PC-9 (cell line): ENCODE data around the gene STX8. TPM values are rescaled to one million over a fixed set of nuclear protein-coding genes. Genes with fewer than 3 reads are reported as not detected.
"Not testable (repeated sequence)": the region's sequence is repeated elsewhere in the genome, so short reads cannot be mapped to it uniquely, and the experiment has no call there.

Experiments
- BruUV-seq: library from RNA; stranded (reverse); fragments of 400-500 nt; replicated peaks from 2 replicates; lab custom pipeline; 2021; lab: Mats Ljungman, UMichigan
- CTCF ChIA-PET: fragments of 300-600 bp; sonication (Branson Sonifier 250); formaldehyde crosslinking; loops from one replicate; lab custom pipeline; 2022; ENCODE audit warnings: antibody characterized with exemption; lab: Charles Lee
- POLR2A ChIA-PET: fragments of 300-600 bp; sonication (Branson Sonifier 250); formaldehyde crosslinking; loops from one replicate; lab custom pipeline; 2022; ENCODE audit warnings: antibody characterized with exemption; ENCODE audit not compliant: unreplicated experiment; lab: Charles Lee
- DNase-seq, 2 experiments: peaks; one replicate each; pipeline versions ENCODE4 v3.0.0 to v3.0.0-alpha.2; 2015 to 2022; ENCODE audit warnings: mixed read lengths in 1 of 2
- H2AFZ ChIP-seq: fragments of 200-600 bp; sonication (generic); 2 replicates; pipeline ENCODE4 v1.8.1; 2017; ENCODE audit warnings: antibody characterized with exemption
- H3F3A ChIP-seq: fragments of 200-600 bp; sonication (generic); 2 replicates; pipeline ENCODE4 v1.8.1; 2017; ENCODE audit warnings: antibody characterized with exemption, mild to moderate bottlenecking, low read depth; ENCODE audit not compliant: insufficient read depth
- H3K27ac ChIP-seq: fragments of 200-600 bp; sonication (generic); 2 replicates; pipeline ENCODE4 v1.6.1; 2016; ENCODE audit warnings: mixed run types
- H3K27me3 ChIP-seq: fragments of 200-600 bp; sonication (generic); 2 replicates; pipeline ENCODE4 v1.6.1; 2016; ENCODE audit warnings: low read depth, mixed run types; ENCODE audit not compliant: insufficient read depth
- H3K36me3 ChIP-seq: fragments of 200-600 bp; sonication (generic); 2 replicates; pipeline ENCODE4 v1.6.1; 2016; ENCODE audit warnings: low read depth, mixed run types
- H3K4me1 ChIP-seq: fragments of 200-600 bp; sonication (generic); replicated peaks from 2 replicates; pipeline ENCODE4 v1.6.1; 2016; ENCODE audit warnings: mixed run types; ENCODE audit not compliant: insufficient read depth
- H3K4me2 ChIP-seq: fragments of 200-600 bp; sonication (generic); 2 replicates; pipeline ENCODE4 v1.6.1; 2017; ENCODE audit warnings: mixed run types
- H3K4me3 ChIP-seq: fragments of 200-600 bp; sonication (generic); 2 replicates; pipeline ENCODE4 v1.6.1; 2016; ENCODE audit warnings: mixed run types
- H3K79me2 ChIP-seq: fragments of 200-600 bp; sonication (generic); 2 replicates; pipeline ENCODE4 v1.6.1; 2017; ENCODE audit warnings: low read depth, mixed run types
- H3K9me2 ChIP-seq: fragments of 200-600 bp; sonication (generic); 2 replicates; pipeline ENCODE4 v1.8.1; 2017; ENCODE audit warnings: mild to moderate bottlenecking; ENCODE audit not compliant: insufficient read depth
- H3K9me3 ChIP-seq: fragments of 200-600 bp; sonication (generic); 2 replicates; pipeline ENCODE4 v1.8.1; 2016; ENCODE audit warnings: low read depth; ENCODE audit not compliant: insufficient read depth
- H4K20me1 ChIP-seq: fragments of 200-600 bp; sonication (generic); 2 replicates; pipeline ENCODE4 v1.8.1; 2017; ENCODE audit not compliant: insufficient read depth
- CTCF ChIP-seq: fragments of 200-600 bp; sonication (generic); conservative IDR thresholded peaks from 2 replicates; pipeline ENCODE4 v1.6.1; 2017; ENCODE audit warnings: mixed run types, antibody characterized with exemption, mild to moderate bottlenecking, moderate library complexity
- EZH2 ChIP-seq: fragments of 200-600 bp; sonication (generic); IDR thresholded peaks from 2 replicates; pipeline ENCODE4 v1.8.0; 2017; ENCODE audit warnings: antibody characterized with exemption, low read depth
- intact Hi-C: fragments of 100-400 bp; cut with micrococcal nuclease; formaldehyde crosslinking; loops from one replicate; pipeline ENCODE4 v1.10.0; 2022; ENCODE audit not compliant: unreplicated experiment
- total RNA-seq: library from RNA; stranded (reverse); gene quantifications from 2 replicates; pipeline ENCODE4 v1.2.3, GENCODE V29; 2021

Gene STX8
- total RNA-seq, 1 experiment from 2014 or later: 60.6 TPM

GRCh38 chr17:9598661-9599060 lies 23.0 kb upstream of the STX8 start:
- CTCF ChIA-PET: no interaction called here
- TF ChIP-seq EZH2: no peak
- no peak for TF ChIP-seq CTCF

GRCh38 chr17:9597638-9598037 lies 22.0 kb upstream of the STX8 start:
- H3K4me2 ChIP-seq, BruUV-seq, intact Hi-C loops, H3K36me3 ChIP-seq, H4K20me1 ChIP-seq, H3K9me3 ChIP-seq, POLR2A ChIA-PET, CTCF ChIA-PET, H3F3A ChIP-seq, H3K27ac ChIP-seq, DNase-seq, H3K4me1 ChIP-seq, H3K27me3 ChIP-seq, H3K4me3 ChIP-seq, H3K9me2 ChIP-seq, H2AFZ ChIP-seq, H3K79me2 ChIP-seq: not testable (repeated sequence)

More at GRCh38 chr17:9598661-9599060, 23.0 kb upstream of the STX8 start:
- no peaks in the 10 kb centered on the region for H3F3A ChIP-seq
- POLR2A ChIA-PET: no interaction called here
- H3K27me3 ChIP-seq: no peaks in the 10 kb centered on the region
- no peaks in the 10 kb centered on the region for H3K9me2 ChIP-seq
- no peaks in the 10 kb centered on the region for H4K20me1 ChIP-seq
- no peaks in the 10 kb centered on the region for H3K4me1 ChIP-seq
- H3K9me3 ChIP-seq: no peaks in the 10 kb centered on the region
- intact Hi-C loops: no loop called here
- DNase-seq: no peak
- H3K36me3 ChIP-seq: no peaks in the 10 kb centered on the region
- no peak overlapping the region for H2AFZ ChIP-seq
- H3K4me3 ChIP-seq: no peak overlapping the region
- no TSS peak for BruUV-seq
- no peak overlapping the region for H3K27ac ChIP-seq
- no peak overlapping the region for H3K4me2 ChIP-seq
- no peaks in the 10 kb centered on the region for H3K79me2 ChIP-seq

GRCh38 chr17:9594065-9594464 lies 18.4 kb upstream of the STX8 start:
- H3K9me3 ChIP-seq: no peaks in the 10 kb centered on the region
- intact Hi-C loops: no loop called here
- ChIA-PET POLR2A (no interaction called here), CTCF (interaction anchor here (0.7 kb wide), 2 partner anchors 21 to 83 kb away, joined by 7 to 11 read pairs; no protein-coding TSS in a partner anchor)
- TF ChIP-seq CTCF (no peak), EZH2 (no peak)
- no peak overlapping the region for H3K27ac ChIP-seq
- no peaks in the 10 kb centered on the region for H3K4me1 ChIP-seq
- H3K4me3 ChIP-seq: no peak overlapping the region
- BruUV-seq: no TSS peak
- H3K27me3 ChIP-seq: no peaks in the 10 kb centered on the region
- no peak overlapping the region for H2AFZ ChIP-seq
- H3K4me2 ChIP-seq: no peak overlapping the region
- no peak for DNase-seq
- H4K20me1 ChIP-seq: no peaks in the 10 kb centered on the region
- no peaks in the 10 kb centered on the region for H3F3A ChIP-seq
- no peaks in the 10 kb centered on the region for H3K36me3 ChIP-seq
- H3K79me2 ChIP-seq: no peaks in the 10 kb centered on the region
- no peaks in the 10 kb centered on the region for H3K9me2 ChIP-seq
